Dedifferentiated amniotic fluid mesenchymal stem cell (primary cell): Measurements from ENCODE around the gene MRPL28.
"Not testable (repeated sequence)": the region's sequence is repeated elsewhere in the genome, so short reads cannot be mapped to it uniquely, and the experiment has no call there.

Source experiments
- DNase-seq: peaks from one replicate; pipeline ENCODE4 v3.0.0-alpha.2; 2016; ENCODE audit errors: extremely low spot score

Gene MRPL28

DNA sequence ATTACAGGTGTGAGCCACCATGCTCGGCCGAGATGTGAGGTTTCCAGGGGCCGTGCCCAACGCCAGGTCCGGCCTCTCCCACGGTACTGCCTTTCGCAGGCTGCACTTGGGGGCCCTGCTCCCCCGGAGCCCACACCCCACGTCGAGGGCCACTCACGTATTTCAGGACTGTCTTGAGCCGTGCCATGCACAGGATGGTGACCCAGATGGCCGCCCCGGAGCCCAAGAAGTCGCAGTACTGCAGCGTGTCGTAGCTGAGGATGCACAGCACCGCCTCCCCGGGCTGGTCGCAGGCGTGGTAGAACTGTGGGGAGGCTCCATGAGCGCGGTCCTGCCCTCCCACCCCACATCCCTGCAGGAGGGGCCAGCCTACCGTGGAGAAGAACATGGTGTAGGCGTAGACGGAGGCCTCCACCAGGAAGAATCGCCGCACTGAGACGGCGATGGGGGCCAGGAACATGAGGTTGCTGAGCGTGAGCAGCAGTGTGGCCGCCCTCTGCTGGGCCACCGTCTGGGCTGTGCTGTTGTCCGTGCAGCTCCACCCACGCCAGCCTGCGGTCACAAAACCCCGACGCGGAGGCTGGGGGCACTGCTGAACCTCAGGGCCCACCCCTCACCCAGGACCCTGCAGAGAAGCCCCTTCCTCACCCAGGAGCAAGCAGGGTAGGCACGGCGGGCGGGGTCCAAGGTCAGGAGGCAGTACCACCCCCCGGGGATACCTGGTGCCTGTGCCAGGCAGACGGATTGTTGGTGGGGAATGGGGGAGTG lies 3.7 kb upstream of the MRPL28 start:
- DNase-seq, result no peak

DNA sequence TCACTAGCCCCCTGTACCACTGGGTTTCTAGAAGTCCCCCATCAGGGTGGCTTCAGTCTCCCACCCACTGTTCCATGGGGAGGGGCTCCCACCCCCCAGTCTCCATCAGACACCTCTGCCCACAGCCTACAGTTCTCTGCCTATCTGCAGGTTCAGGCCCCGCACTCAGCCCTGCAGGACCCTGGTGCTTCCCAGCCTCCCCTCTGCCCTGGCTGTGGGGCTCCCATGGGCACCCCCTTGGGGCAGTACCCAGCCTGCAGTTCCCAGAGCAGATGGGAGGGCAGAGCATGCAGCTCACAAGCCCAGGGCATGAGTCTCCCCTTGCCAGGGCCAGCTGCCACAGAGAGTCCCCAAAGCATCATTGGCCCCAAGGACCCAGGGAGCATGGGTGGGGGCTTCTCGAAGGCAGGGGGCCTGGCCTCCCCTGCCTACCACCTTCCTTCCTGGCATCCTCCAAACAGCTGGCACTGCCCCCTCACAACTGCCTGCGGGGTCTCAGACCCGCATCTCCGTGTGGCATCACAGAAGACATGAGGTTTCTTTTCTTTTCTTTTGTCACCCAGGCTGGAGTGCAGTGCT lies 2.8 kb upstream of the MRPL28 start:
- DNase-seq, result no peak

DNA sequence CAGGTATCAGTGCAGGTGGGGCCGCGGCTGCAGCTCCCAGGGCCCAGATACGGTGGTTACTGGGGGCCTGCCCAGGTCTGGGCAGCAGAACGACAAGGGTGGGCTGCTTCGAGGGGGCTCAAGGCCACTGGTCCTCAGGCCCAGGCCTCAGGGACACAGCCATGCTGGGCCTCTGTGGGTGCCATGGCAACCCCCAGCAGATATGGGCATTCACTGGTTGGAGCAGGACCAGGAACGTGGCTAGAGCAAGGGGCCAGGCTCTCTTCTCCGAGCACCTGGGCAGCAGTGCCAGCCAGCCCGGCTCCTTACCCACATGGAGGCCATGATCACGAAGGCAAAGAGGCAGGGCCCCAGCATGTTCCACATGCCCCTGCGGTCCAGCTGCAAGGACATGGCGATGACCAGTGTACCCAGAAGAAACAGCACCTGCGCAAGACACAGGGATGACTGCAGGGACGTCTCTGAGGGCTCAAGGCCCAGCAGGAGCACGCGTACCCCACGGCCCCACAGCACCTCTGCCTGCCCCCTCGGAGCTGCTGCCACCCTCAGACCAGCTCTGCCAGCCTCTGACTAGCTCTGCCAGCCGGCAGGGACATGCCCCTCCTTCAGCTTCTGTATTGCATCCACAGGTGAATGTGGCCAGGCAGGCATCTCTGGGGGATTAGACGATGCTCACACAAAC lies 2.1 kb upstream of the MRPL28 start:
- DNase-seq, result no peak

DNA sequence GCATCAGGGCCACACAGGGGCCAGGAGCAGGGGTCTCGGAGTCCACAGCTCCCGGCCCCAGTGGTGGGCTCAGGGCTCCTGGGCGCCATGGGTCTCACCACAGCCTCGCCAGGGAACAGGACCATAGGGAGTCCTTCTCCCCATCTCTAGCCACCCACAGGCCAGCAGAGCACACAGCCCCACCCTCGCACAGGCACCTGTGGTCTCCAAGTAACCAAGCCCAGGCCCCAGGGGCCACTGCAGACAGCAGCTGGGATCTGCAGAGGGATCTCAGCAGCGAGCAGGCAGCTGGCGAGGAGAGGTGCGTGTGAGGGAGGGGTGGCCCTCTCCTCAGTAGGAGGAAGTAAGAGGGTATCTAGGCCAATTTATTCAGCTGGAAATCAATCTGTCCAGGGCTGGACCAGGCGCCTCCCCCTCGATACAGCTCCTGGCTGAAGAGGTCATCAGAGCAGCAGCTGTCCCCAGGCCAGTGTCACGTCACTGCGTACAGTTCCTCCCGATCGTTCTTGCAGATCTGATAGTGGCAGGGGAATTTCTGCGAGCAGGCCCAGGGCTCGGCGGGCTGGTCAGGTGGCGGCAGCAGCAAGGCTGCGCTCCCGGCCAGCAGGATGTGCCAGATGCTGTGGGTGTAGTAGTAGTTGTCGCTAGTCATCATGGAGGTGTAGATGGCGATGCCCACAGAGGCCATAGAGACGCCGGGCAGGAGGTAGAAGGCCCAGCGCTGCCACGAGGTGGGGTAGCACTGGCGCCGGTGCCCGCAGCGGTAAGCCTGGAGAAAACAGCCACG lies 1.4 kb upstream of the MRPL28 start:
- no peak for DNase-seq

DNA sequence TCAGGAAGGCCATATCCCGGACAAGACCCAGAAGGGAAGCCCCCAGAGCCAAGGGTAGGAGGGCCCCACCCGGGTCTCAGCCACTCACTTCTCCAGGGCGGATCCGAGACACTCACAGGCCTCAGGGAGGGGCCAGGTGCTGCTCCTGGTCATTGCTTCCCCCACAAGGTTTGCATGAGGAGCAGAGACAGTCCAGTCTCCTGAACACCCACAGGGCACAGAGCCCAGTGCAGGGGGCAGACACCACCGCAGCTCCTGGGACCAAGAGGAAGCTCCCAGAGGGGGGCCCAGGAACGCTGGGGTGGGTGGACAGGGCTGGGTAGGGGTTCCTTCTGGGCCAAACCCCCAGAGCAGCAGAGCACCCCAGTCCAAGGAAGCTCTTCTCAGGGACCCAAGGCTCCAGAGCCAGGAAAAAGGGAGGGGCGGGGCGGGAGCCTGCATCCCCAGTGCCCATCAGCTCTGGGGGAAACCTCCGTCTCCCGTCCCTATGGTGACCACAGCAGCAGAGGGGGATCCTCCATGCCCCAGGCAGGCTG lies 709 bp upstream of the MRPL28 start:
- no peak for DNase-seq

DNA sequence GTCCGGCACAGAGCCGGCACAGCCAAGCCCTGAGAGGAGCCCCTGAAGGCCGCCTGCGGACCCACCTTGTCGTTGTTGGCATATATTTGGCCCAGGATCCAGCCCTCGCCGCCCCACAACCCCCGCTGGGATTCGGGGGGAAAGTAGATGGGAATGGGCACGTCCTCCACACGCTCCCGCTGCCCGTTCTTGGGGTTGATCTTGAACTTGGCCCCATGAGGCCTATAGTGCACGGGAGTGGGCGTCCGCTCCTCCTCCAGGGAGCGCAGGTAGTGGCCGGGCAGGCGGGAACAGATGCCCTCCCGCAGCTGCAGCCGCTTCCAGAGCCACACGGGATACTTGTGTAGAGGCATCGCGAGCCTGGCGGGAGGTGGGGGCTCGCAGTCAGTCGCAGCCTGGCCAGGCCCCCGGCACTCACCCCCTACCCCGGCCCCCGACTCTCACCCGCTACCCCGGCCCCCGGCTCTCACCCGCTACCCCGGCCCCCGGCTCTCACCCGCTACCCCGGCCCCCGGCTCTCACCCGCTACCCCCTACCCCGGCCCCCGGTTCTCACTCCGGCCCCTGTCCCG lies 387 bp downstream of the MRPL28 start:
- DNase-seq, result no peak

DNA sequence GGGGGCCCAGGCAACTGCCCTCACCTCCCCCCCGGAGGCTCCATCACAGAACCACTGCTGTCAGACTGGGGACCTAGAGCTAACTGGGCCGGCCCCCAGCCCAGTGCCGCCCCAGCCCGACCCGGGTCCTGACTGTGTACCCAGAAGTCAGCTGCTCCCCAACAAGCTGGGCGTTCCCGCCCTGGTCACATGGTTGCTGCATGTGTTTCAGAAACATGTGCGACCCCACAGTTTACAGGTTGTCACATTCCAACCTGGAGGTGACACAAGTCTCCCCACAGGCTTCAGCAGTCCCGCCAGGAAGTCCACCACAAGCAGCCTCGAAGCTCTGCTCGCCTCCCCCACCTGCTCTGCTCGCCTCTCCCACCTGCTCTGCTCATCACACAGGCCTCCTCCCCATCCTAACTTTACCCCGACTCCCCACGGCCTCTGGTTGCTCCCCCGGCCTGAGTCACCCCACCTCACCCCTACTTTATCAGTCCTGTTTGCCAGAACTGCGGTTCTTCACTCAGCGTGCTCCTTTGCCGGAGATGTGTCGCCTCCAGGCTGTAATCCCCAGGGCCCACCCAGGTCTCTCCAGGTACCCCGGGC lies 968 bp downstream of the MRPL28 start:
- DNase-seq, result no peak

DNA sequence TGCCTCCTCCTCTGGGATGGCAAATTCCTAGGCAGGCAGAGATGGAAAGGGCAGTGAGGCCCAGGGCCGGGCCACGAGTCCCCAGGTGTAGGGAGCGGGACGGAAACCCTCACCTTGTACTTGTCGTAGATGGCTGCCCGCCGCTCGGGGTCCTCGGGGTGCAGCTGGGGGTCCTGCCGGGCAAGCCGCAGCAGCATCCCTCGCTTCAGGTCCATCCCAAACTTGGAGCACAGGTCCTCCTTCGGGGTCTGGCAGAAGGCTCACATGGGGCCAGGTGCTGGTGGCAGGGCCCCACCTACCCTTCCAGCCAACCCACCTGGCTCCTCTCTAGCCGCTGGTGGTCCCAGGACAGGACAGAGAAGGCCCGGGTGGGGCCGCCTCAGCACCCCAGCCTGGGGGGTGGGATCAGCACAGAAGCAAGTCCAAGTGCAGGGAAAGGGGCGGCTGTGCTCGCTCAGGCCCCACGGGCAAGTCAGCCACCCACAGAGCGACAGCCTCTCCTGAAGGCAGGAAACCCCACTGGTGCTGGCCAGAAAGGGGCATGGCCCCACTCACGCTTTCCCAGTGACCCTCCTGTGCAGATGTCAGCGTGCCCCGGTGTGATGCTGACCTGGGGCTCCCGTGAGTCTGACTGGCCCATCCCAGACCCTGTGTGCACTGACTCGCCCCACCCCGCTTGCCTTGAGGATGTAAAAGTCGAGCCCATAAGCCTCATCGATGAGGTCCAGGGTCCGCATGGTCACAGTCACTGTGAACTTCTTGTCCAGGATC lies 1.8 kb downstream of the MRPL28 start:
- no peak for DNase-seq

DNA sequence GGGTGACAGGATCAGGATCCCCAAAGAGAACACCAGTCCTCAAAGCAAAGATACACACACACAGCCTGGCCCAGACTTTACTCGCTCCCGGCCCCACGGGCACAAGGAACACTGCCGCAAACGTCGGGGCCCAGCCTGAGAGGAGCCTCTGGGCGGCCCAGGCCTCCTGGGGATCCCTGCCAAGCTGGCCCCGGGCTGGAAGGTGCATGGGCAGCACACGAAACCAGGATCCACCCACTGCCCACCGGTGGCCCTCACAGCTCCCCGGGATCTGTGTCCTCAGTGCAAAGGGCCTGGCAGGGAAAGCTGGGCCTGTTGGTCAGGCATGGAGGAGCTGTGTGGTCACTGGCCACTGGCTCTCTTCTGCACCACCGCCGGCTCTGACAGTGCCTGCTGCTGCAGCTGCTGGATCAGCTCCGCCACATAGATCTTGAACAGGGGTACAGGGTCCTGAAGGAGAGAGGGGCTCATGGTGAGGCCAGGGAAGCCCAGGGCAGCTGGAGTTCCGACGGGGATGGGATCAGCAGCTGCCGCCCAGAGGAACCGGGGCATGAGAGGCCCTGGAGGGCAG lies 2.9 kb downstream of the MRPL28 start:
- DNase-seq, result no peak

DNA sequence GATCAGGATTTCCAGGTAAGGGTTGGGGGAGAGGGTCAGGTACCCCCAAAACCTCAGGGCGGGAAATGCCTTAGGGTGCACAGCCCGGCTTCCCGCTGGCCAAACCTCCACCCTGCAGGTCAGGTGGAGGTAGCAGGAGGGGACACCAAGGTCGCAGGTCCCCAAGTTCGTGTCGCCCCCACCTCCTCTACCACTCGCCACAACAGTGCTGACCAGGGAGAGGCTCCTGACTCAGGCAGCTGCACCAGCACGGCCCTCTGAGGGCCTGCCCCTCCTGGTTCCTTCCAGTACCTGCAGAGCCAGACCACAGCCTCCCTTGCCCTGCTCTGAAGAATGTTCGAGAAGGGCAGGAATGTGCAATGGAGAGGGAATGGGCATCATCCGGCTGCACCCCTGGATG lies 3.9 kb downstream of the MRPL28 start:
- no peak for DNase-seq

DNA sequence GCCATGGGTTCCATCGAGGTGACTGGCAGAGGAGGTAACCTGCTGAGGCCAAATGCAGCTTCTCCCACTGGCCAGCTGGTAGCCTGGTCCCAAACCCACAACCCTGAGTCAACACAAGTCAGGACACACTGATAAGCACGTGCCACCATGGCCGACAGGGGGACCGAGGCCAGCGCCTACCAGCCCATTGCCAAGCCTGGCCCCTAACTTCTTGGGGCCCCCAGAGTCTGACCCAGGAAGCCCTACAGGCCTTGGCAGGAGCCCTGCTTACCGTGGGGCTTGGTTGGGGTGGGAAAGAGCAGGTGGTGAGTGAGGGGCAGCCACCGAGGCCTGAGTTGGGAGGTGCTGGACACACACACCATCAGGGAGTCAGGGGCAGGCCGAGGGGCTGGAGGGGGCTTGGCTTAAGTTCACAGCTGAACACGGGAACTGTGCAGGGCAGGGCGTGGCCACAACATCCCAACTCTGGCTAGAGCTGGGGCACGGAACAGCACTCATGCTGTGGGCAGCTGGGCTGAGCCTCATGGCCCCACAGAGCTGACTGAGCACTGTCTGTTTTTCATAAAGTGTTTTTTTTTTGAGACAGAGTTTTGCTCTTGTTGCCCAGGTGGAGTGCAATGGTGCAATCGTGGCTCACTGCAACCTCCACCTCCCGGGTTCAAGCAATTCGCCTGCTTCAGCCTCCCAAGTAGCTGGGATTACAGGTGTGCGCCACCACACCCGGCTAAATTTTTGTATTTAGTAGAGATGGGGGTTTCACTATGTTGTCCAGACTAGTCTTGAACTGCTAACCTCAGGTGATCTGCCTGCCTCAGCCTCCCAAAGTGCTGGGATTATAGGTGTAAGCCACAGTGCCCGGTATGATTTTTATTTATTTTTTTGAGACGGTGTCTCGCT lies 5.5 kb downstream of the MRPL28 start:
- no peak for DNase-seq

DNA sequence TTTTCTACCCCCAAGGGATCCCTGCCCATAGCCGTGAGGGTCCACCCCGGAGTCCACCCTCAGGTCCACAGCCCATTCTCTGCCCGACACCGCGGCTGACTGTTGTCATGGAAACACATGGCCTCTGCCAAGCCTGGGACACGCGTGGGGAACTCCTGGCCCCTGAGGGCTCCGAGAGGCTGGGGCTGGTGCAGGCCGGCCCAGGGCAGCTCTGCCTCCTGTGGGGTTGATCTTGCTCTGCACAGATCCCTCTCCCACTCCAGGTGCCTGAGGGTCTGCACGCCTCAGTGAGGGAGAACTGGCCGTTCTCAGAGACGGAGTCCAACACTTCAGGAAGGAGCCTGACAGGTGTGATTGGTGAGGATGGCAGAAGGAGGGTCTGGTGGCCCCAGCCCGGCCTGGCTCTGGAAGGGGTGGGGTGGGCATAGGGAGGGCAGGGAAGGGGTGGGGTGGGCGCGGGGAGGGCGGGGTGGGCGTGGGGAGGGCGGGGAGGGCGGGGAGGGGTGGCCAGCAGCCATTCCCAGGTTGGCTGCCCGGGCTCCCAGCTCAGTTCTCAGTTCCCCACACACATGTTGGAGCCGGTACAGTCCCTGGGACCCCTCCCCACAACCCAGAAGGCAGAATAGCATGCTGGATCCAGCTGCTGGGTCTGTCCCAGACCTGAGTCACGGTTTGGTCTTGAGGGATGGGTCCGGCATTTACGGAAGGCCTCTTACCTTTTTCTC lies 6.4 kb downstream of the MRPL28 start:
- no peak for DNase-seq

DNA sequence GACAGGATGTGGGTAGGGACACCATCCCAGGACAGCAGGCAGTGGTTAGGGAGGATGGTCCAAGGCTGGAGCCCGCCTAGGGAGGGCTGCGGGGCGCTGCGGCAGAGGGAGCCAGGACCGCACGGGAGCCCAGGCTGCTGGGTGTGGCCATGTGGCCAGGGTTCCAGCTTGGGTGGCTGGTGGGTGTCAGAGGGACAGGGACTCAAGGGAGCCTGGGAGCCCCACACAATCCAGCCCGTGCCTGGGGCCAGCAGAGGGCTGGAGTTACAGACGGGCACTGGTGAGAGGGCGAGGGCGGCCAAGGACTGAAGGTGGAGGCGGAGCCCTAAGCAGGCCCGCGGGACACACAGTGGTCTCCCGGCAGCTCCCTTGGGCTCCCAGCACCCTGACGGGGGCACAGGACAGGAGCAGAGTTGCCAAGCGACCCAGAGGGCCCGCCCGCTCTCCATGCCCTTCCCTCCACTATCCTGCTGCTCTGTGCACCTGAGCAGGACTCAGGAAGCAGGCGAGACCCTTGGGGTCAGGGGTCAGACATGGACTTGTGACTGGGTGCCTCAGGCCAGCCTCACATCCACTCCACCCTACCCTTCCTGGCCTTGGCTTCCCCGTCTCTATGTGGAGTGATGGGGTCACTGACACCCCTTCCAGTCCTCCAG lies 7.1 kb downstream of the MRPL28 start:
- DNase-seq, result no peak

DNA sequence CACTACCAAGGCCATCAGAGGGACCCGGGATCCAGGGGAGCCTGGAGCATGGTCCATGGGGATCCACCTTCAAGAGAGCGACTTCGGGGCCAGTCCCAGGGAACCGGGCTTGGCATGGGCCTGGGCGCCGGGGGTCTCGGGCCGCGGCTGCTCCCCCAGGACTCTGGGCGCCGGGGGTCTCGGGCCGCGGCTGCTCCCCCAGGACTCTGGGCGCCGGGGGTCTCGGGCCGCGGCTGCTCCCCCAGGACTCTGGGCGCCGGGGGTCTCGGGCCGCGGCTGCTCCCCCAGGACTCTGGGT lies 7.7 kb downstream of the MRPL28 start:
- DNase-seq, result not testable (repeated sequence)

DNA sequence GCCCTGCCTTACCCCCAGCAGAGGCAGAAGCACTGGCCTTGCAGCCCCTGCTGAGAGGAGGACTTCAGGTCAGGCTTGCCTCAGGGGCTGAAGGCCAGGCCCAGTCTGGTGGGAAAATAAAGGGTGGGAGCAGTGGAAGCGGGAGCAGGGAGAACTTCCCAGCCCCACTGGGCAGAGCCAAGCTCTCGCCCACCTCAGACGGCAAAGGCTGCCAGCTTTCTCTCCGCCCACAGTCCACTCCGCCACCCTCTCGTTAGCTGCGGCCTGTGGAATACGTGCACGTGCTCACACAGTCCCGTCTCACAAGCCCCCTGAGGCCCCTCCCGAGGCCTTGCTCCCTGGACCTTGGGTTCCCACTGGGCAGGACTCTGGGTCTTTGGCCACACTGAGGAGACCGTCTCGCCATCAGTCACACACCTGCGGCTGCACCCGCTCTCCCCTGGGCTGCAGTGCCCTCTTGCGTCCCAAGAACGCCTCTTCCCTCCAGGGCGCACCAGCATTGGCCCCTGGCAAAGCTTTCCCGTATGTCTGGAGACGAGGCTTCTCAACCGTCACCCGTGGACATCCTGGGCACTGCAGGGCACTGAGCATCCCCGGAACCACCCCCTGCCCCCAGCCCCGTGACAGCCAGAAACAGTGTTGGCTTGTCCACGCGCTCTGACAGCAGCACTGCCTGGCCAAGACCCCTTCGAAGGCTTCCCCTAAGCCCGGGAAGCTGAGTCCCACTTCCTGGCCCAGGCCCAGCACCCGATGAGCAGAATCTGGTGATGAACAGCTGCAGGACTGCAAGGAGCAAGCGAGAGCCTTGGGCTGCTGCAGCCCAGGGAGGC lies 8.3 kb downstream of the MRPL28 start:
- DNase-seq, result no peak

DNA sequence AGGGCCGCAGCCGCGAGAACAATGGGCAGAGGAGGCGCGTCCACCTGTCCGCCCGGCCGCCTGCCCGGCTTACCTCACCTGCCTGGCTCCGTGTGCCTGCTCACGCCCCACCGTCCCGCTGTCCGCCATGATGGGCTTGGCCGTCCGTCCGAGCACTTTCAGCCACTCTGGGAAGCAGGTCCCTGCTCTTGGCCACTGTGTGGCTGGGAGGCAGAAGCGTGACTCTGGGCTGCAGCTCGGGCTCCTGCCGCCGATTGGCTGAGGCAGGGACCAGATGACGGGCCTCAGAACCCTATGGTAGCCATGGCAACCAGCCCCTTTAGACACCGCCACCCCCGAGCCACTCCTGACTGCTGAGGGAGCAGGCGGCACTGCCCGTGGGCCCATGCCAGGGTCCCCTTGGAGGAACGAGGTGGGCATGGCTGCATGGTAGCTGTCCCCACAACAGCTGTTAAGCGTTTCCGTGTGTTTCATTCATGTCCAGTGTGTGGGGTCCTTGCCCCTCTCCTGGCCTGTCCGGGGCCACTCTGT lies 8.9 kb downstream of the MRPL28 start:
- DNase-seq, result no peak

DNA sequence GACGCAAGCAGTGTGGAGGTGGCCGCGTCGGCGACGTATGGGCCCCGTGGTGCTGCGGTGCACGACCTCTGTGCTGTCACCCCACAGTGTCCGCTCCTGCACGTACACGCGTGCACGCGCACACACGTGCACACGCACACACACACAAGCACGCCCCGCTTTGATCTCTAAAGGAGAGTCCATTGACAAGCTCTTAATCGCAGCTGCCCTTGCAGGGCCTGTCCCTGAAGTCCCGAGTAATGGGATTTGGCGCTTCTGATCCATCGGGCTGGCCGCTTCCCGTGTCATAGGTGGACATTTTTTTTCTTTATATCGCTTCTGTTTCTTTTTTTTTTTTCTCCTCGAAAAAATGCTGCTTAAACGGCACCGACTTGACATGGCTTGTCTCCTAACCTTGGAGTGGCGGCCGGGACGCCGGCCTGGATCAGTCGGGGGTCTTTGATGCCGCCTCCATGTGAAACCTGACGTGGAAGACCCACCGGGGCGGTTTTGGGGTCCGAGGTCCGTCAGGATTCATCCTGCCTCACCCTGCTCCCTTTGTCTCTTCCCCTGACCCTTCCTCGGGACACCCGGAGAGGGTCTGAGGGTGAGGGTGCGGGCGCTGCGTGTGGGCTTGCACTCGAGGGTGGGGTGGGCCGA lies 9.5 kb downstream of the MRPL28 start:
- no peak for DNase-seq
